Activated T-helper 2 cell treated with anti-CD3 and anti-CD28 coated beads, Interferon-gamma antibody, Interleukin-2, Interleukin-4, amounts not matched to agents 10 μg/mL and 5 μg/mL and 100 μg/mL, durations not matched to agents 14 hours and 24 hours and 36 hours (primary cell): ENCODE data around the gene ERO1B. TPM values are rescaled to one million over a fixed set of nuclear protein-coding genes. Genes with fewer than 3 reads are reported as not detected.

Source experiments
- DNase-seq: peaks from one replicate; pipeline ENCODE4 v3.0.0; 2021; ENCODE audit warnings: low spot score
- H3K27ac Mint-ChIP-seq: one replicate; pipeline ENCODE4 v1.8.0; 2021; ENCODE audit warnings: mixed read lengths
- H3K27me3 Mint-ChIP-seq: one replicate; pipeline ENCODE4 v1.8.0; 2021; ENCODE audit warnings: low read depth, mixed read lengths
- H3K36me3 Mint-ChIP-seq: one replicate; pipeline ENCODE4 v1.8.0; 2021; ENCODE audit warnings: low read depth, mixed read lengths
- H3K4me1 Mint-ChIP-seq: one replicate; pipeline ENCODE4 v1.8.0; 2021; ENCODE audit warnings: low read depth, mixed read lengths
- H3K4me3 Mint-ChIP-seq: one replicate; pipeline ENCODE4 v1.8.0; 2021; ENCODE audit warnings: low read depth, mild to moderate bottlenecking, moderate library complexity, mixed read lengths
- H3K9me3 Mint-ChIP-seq: one replicate; pipeline ENCODE4 v1.8.0; 2021; ENCODE audit warnings: mixed read lengths
- intact Hi-C: fragments of 100-400 bp; cut with micrococcal nuclease; formaldehyde crosslinking; loops from one replicate; pipeline ENCODE4 v1.15.1; 2023
- total RNA-seq: library from RNA; stranded (reverse); gene quantifications from 2 replicates; pipeline ENCODE4 v1.2.3, GENCODE V29; 2022

Gene ERO1B
- total RNA-seq, 1 donor from 2014 or later = 3.2 TPM

DNA sequence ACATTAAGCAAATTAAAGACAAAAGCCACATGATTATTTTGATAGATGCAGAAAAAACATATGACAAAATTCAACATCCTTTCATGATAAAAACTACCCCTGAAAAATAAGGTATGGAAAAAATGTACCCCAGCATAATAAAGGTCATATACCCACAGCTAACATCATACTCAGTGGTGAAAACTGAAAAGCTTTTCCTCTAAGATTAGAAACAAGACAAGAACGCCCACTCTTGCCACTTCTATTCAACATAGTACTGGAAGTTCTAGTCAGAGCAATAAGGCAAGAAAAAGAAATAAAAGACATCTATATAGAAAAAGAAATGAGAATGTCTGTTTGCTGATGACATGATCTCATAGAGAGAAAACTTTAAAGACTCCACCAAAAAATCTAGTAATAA, 20.7 kb downstream of the ERO1B start:
- Mint-ChIP-seq H3K36me3 (peaks cover 18% of the 10 kb centered on the region), H3K4me3 (no peak overlapping the region), H3K27ac (no peak overlapping the region), H3K4me1 (peaks cover 6% of the 10 kb centered on the region), H3K27me3 (no peaks in the 10 kb centered on the region), H3K9me3 (peaks cover 46% of the 10 kb centered on the region)
- intact Hi-C loops = no loop called here
- DNase-seq = no peak

DNA sequence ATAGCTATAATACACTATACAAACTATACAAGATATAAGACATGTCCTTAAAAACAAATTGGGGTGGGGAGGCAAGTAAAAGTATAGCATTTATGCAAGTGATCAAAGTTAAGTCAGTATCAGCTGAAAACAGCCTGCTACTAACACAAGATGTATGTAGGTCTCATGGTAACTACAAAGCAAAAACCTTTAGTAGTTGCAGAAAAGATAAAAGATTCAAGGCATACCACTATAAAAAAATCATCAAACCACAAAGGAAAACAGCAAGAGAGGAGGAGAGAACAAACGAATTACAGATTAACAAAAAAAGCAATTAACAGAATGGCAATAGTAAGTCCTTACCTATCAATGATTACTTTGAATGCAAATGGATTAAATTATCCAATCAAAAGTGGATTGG, 22.7 kb downstream of the ERO1B start:
- peaks cover 46% of the 10 kb centered on the region for H3K9me3 Mint-ChIP-seq
- peaks cover 6% of the 10 kb centered on the region for H3K4me1 Mint-ChIP-seq
- H3K27ac Mint-ChIP-seq = no peak overlapping the region
- DNase-seq = no peak
- peaks cover 18% of the 10 kb centered on the region for H3K36me3 Mint-ChIP-seq
- no peaks in the 10 kb centered on the region for H3K27me3 Mint-ChIP-seq
- intact Hi-C loops = no loop called here
- no peak overlapping the region for H3K4me3 Mint-ChIP-seq

DNA sequence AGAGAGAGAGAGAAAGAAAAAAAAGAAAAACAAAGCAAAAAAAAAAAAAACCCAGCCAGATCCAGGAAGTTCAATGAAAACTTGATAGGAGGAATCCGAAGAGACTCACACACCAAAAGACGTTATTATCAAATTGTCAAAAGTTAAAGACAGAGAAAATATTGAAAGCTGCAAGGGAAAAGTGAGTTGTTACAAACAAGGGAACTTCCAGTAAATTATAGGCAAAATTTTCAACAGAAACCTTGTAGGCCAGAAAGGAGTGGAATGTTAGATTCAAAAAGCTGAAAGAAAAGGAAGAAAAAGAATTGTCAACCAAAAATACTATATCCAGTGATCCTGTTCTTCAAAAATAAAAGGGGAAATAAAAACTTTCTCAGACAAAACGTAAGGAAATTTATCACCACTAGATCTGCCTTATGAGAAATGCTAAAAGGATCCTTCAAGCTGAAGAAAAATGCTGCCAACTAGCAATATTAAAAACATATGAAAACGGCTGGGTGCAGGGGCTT, 23.6 kb downstream of the ERO1B start:
- intact Hi-C loops = no loop called here
- H3K4me1 Mint-ChIP-seq = peaks cover 6% of the 10 kb centered on the region

GRCh38 chr1:236257216-236257615, 24.5 kb downstream of the ERO1B start:
- intact Hi-C loops = no loop called here

More for the DNA sequence above, 23.6 kb downstream of the ERO1B start:
- Mint-ChIP-seq H3K27ac (no peak overlapping the region), H3K9me3 (peaks cover 46% of the 10 kb centered on the region), H3K27me3 (no peaks in the 10 kb centered on the region), H3K4me3 (no peak overlapping the region), H3K36me3 (peaks cover 18% of the 10 kb centered on the region)
- DNase-seq = no peak

GRCh38 chr1:236253918-236254637, 27.7 kb downstream of the ERO1B start:
- intact Hi-C loops = no loop called here
- H3K9me3 Mint-ChIP-seq = peaks cover 16% of the 10 kb centered on the region

More at GRCh38 chr1:236257216-236257615, 24.5 kb downstream of the ERO1B start:
- Mint-ChIP-seq H3K27ac (no peak overlapping the region), H3K36me3 (peaks cover 18% of the 10 kb centered on the region), H3K9me3 (peaks cover 44% of the 10 kb centered on the region), H3K4me1 (peaks cover 6% of the 10 kb centered on the region), H3K4me3 (no peak overlapping the region), H3K27me3 (no peaks in the 10 kb centered on the region)
- no peak for DNase-seq

GRCh38 chr1:236253119-236253518, 28.6 kb downstream of the ERO1B start:
- Mint-ChIP-seq H3K4me1 (no peaks in the 10 kb centered on the region), H3K36me3 (peaks cover 8% of the 10 kb centered on the region), H3K27ac (no peak overlapping the region)

More at GRCh38 chr1:236253918-236254637, 27.7 kb downstream of the ERO1B start:
- H3K36me3 Mint-ChIP-seq = peaks cover 8% of the 10 kb centered on the region
- no peak for DNase-seq
- H3K4me1 Mint-ChIP-seq = no peaks in the 10 kb centered on the region
- no peaks in the 10 kb centered on the region for H3K27me3 Mint-ChIP-seq
- no peak overlapping the region for H3K27ac Mint-ChIP-seq
- no peak overlapping the region for H3K4me3 Mint-ChIP-seq

DNA sequence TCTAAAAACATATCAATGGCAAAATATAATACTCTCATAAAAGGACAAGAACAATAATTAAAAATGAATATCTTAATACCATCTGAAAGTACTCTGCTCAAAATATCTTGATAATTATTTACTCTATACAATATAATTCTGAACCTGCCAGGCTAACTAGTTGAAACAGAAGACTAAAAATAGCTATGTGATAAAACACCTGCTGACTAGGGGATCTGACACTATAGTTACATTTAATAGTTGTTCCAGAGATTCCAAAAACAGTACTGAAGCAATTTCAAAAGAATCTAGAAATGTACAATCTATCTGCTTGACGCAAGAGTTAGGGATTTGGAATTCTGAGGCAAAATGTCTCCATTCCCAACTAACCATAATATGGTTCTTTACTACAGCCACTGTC, 30.2 kb downstream of the ERO1B start:
- H3K4me3 Mint-ChIP-seq = no peak overlapping the region
- intact Hi-C loops = no loop called here
- DNase-seq = no peak
- H3K27ac Mint-ChIP-seq = no peak overlapping the region
- no peaks in the 10 kb centered on the region for H3K4me1 Mint-ChIP-seq
- H3K9me3 Mint-ChIP-seq = no peaks in the 10 kb centered on the region
- no peaks in the 10 kb centered on the region for H3K27me3 Mint-ChIP-seq
- H3K36me3 Mint-ChIP-seq = peaks cover under 1% of the 10 kb centered on the region

More at GRCh38 chr1:236253119-236253518, 28.6 kb downstream of the ERO1B start:
- Mint-ChIP-seq H3K4me3 (no peak overlapping the region), H3K27me3 (no peaks in the 10 kb centered on the region), H3K9me3 (peaks cover 10% of the 10 kb centered on the region)
- intact Hi-C loops = no loop called here
- no peak for DNase-seq

DNA sequence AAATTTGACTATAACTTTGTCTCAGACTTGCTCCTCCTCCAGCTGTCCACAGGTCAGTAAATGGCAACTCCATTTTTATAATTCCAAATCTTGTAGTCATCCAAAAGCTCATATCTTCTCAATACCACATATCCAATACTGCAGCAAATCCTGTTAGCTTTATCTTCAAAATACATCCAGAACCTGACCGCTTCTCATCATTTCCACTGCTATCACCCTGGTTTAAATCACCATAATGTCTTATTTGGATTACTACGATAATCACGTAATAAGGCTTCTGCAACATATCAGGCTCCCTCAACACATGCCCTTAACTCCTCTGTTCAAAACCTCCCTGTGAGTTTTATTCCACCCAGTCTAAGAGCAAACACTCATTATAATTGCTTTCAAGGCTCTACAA, 34.5 kb downstream of the ERO1B start:
- Mint-ChIP-seq H3K4me1 (no peaks in the 10 kb centered on the region), H3K36me3 (no peaks in the 10 kb centered on the region)
- intact Hi-C loops = no loop called here

DNA sequence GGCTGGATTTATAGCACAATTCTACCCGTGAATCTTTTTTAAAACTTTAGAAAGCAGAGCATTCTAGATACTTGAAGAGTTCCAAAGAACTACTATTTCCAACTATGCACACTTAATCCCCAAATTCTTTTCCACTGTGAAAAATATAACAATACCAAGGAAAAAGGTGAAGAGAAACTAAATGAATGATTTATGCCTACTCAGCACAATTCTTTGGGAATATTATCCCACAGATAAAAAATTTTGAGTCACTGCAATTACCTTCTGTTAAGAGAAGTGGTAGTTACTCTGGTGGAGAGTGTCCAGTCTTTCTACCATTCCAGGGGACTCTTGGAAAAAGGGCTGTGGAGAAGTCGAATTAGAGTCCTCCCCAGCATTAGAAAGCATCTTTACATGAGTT, 39.2 kb downstream of the ERO1B start:
- DNase-seq = no peak
- Mint-ChIP-seq H3K27ac (no peak overlapping the region), H3K36me3 (no peaks in the 10 kb centered on the region), H3K4me3 (no peak overlapping the region), H3K27me3 (no peaks in the 10 kb centered on the region), H3K4me1 (no peaks in the 10 kb centered on the region), H3K9me3 (no peaks in the 10 kb centered on the region)
- intact Hi-C loops = no loop called here

More for the DNA sequence above, 34.5 kb downstream of the ERO1B start:
- no peaks in the 10 kb centered on the region for H3K9me3 Mint-ChIP-seq
- no peak overlapping the region for H3K27ac Mint-ChIP-seq
- no peaks in the 10 kb centered on the region for H3K27me3 Mint-ChIP-seq
- no peak overlapping the region for H3K4me3 Mint-ChIP-seq
- no peak for DNase-seq

DNA sequence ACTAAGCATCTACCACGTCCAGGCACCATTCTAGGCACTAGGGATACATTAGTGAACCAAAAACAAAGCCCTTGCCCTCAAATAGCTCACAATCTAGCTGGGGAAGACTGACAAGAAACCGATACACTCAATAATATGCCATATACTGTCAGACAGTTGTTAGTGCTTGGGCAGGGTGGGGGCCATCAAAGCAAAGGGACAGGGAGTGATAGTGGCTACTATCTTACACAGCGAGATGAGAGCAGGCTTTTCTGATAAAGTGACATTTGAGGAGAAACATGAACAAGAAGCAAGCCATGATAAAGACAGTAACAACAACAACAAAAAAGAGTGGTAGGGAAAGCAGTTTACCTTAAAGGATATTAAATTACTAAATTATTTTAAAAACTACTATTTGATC, 41.1 kb downstream of the ERO1B start:
- intact Hi-C loops = no loop called here
- Mint-ChIP-seq H3K36me3 (no peaks in the 10 kb centered on the region), H3K27me3 (no peaks in the 10 kb centered on the region), H3K4me3 (no peak overlapping the region), H3K27ac (no peak overlapping the region), H3K9me3 (no peaks in the 10 kb centered on the region), H3K4me1 (no peaks in the 10 kb centered on the region)
- no peak for DNase-seq

- Mint-ChIP-seq H3K4me1 (no peaks in the 10 kb centered on the region), H3K27me3 (no peaks in the 10 kb centered on the region), H3K36me3 (no peaks in the 10 kb centered on the region), H3K27ac (no peak overlapping the region), H3K9me3 (no peaks in the 10 kb centered on the region), H3K4me3 (no peak overlapping the region)
- intact Hi-C loops = no loop called here
- no peak for DNase-seq
Observed at GRCh38 chr1:236239092-236239585, 42.6 kb downstream of the ERO1B start.

DNA sequence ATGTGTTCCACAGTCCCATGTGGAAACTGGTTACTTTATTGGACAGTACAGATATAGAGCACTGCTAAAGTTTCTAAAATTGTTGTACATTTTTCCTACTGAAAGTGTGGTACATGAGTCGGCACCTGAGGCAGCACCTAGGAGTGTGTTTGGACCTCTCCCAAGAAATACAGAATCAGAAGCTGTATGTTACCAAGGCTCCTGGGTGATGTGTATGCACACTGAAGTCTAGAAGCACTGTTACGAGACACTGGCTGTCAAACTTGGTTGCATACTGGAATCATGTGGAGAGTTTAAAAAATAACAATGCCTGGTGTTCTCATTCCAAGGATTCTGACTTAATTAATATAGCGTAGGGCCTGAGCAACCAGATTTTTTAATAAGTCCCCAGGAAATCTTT, 46.6 kb downstream of the ERO1B start:
- no peak for DNase-seq
- Mint-ChIP-seq H3K27ac (no peak overlapping the region), H3K4me1 (no peaks in the 10 kb centered on the region), H3K4me3 (no peak overlapping the region), H3K9me3 (no peaks in the 10 kb centered on the region), H3K36me3 (no peaks in the 10 kb centered on the region), H3K27me3 (no peaks in the 10 kb centered on the region)
- intact Hi-C loops = no loop called here

DNA sequence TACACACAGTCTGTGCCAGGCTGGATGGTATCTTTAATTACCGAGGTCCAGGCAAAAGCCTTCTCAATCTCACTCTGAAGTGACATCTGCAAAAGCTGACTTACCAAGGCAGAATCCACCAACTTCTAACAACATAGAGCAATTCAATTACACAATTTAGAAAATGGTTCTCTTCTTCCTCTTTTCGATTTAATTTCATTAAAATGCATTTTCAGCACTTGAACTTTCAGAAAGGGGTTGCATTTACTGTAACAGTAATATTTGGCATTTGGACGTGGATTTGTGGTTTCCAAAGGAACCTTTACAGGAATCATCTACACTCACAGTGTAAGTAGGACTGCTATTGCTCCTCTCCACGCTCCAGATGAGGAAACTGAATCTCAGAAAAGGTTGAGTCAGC, 53.3 kb downstream of the ERO1B start:
- Mint-ChIP-seq H3K4me1 (no peaks in the 10 kb centered on the region), H3K36me3 (no peaks in the 10 kb centered on the region), H3K27me3 (no peaks in the 10 kb centered on the region), H3K4me3 (no peak overlapping the region), H3K27ac (no peak overlapping the region), H3K9me3 (no peaks in the 10 kb centered on the region)
- intact Hi-C loops = no loop called here
- no peak for DNase-seq
